Nephron progenitor cell (in vitro differentiated cells): ENCODE results near the gene TMEM178B.

Experiments used
- DNase-seq: peaks from one replicate; pipeline ENCODE4 v3.0.0; 2021
- H3K27ac Mint-ChIP-seq: 2 replicates; pipeline ENCODE4 v1.8.0; 2021; ENCODE audit warnings: mild to moderate bottlenecking, moderate library complexity, mixed read lengths
- H3K27me3 Mint-ChIP-seq: 2 replicates; pipeline ENCODE4 v1.8.0; 2021; ENCODE audit warnings: mild to moderate bottlenecking, low read depth, mixed read lengths; ENCODE audit not compliant: poor library complexity
- H3K36me3 Mint-ChIP-seq: 2 replicates; pipeline ENCODE4 v1.8.0; 2021; ENCODE audit warnings: low read depth, mixed read lengths
- H3K4me1 Mint-ChIP-seq: 2 replicates; pipeline ENCODE4 v1.8.0; 2021; ENCODE audit warnings: mixed read lengths
- H3K4me3 Mint-ChIP-seq: 2 replicates; pipeline ENCODE4 v1.8.0; 2021; ENCODE audit warnings: mild to moderate bottlenecking, moderate library complexity, mixed read lengths
- H3K9me3 Mint-ChIP-seq: 2 replicates; pipeline ENCODE4 v1.8.0; 2021; ENCODE audit warnings: mild to moderate bottlenecking, moderate library complexity, mixed read lengths
- CTCF ChIP-seq: fragments of 200-600 bp; sonication (generic); IDR thresholded peaks from 2 replicates; pipeline ENCODE4 v1.5.0; 2021; ENCODE audit warnings: antibody characterized with exemption

The TMEM178B gene

GRCh38 chr7:141142058-141142457, 68.2 kb downstream of the TMEM178B start:
- Mint-ChIP-seq H3K9me3 (peaks cover 17% of the 10 kb centered on the region), H3K27me3 (no peaks in the 10 kb centered on the region), H3K36me3 (no peaks in the 10 kb centered on the region), H3K4me1 (no peaks in the 10 kb centered on the region), H3K27ac (no peak overlapping the region), H3K4me3 (no peak overlapping the region)
- no peak for DNase-seq
- TF ChIP-seq CTCF = no peak

- DNase-seq = no peak
- H3K9me3 Mint-ChIP-seq = peaks cover 17% of the 10 kb centered on the region
- no peaks in the 10 kb centered on the region for H3K4me1 Mint-ChIP-seq
- no peaks in the 10 kb centered on the region for H3K27me3 Mint-ChIP-seq
- peak overlapping the region; percentile 17 for H3K27ac Mint-ChIP-seq
- no peak for TF ChIP-seq CTCF
- H3K36me3 Mint-ChIP-seq = no peaks in the 10 kb centered on the region
- H3K4me3 Mint-ChIP-seq = no peak overlapping the region
Observed at GRCh38 chr7:141144921-141145629, 71.2 kb downstream of the TMEM178B start.

- peaks cover 17% of the 10 kb centered on the region for H3K9me3 Mint-ChIP-seq
- no peaks in the 10 kb centered on the region for H3K27me3 Mint-ChIP-seq
- H3K4me3 Mint-ChIP-seq = no peak overlapping the region
- no peak for DNase-seq
- no peaks in the 10 kb centered on the region for H3K36me3 Mint-ChIP-seq
- no peaks in the 10 kb centered on the region for H3K4me1 Mint-ChIP-seq
- H3K27ac Mint-ChIP-seq = no peak overlapping the region
- no peak for TF ChIP-seq CTCF
Observed at GRCh38 chr7:141145630-141145982, 71.7 kb downstream of the TMEM178B start.

GRCh38 chr7:141147482-141147881, 73.6 kb downstream of the TMEM178B start:
- DNase-seq = no peak
- Mint-ChIP-seq H3K9me3 (peaks cover 15% of the 10 kb centered on the region), H3K4me1 (no peaks in the 10 kb centered on the region), H3K36me3 (no peaks in the 10 kb centered on the region), H3K27me3 (no peaks in the 10 kb centered on the region), H3K27ac (no peak overlapping the region), H3K4me3 (no peak overlapping the region)
- TF ChIP-seq CTCF = no peak

GRCh38 chr7:141150465-141150864, 76.6 kb downstream of the TMEM178B start:
- no peak for DNase-seq
- Mint-ChIP-seq H3K27ac (no peak overlapping the region), H3K9me3 (no peaks in the 10 kb centered on the region), H3K27me3 (no peaks in the 10 kb centered on the region), H3K36me3 (no peaks in the 10 kb centered on the region), H3K4me3 (no peak overlapping the region), H3K4me1 (no peaks in the 10 kb centered on the region)
- no peak for TF ChIP-seq CTCF

GRCh38 chr7:141151746-141152145, 77.9 kb downstream of the TMEM178B start:
- Mint-ChIP-seq H3K36me3 (no peaks in the 10 kb centered on the region), H3K27ac (no peak overlapping the region), H3K4me1 (no peaks in the 10 kb centered on the region), H3K9me3 (no peaks in the 10 kb centered on the region), H3K4me3 (no peak overlapping the region), H3K27me3 (no peaks in the 10 kb centered on the region)
- no peak for TF ChIP-seq CTCF
- DNase-seq = no peak
